Thyroid gland (tissue), 4 donors: Measurements from ENCODE around the gene CCDC148.

Source experiments
- POLR2A ChIP-seq, 2 donors: fragments of 450-650 bp; IDR thresholded peaks; one replicate each; pipeline ENCODE4 v1.6.1; 2017; ENCODE audit warnings: antibody characterized with exemption in 2 of 2, mild to moderate bottlenecking in 2 of 2, moderate library complexity in 1 of 2
- TF ChIP-seq, protein P1 (sequence below), 6 experiments: fragments of 200-600 bp in 3 of 6; fragments of 450-650 bp in 3 of 6; sonication (generic) in 3 of 6; IDR thresholded peaks; one replicate each; pipeline ENCODE4 v1.5.1; 2016 to 2019; ENCODE audit warnings: antibody characterized with exemption in 6 of 6, mild to moderate bottlenecking in 2 of 6, inconsistent platforms in 1 of 6, moderate library complexity in 1 of 6

- no peak for TF ChIP-seq POLR2A (IDR thresholded peaks at IDR 0.05)
- TF ChIP-seq, protein P1, sequence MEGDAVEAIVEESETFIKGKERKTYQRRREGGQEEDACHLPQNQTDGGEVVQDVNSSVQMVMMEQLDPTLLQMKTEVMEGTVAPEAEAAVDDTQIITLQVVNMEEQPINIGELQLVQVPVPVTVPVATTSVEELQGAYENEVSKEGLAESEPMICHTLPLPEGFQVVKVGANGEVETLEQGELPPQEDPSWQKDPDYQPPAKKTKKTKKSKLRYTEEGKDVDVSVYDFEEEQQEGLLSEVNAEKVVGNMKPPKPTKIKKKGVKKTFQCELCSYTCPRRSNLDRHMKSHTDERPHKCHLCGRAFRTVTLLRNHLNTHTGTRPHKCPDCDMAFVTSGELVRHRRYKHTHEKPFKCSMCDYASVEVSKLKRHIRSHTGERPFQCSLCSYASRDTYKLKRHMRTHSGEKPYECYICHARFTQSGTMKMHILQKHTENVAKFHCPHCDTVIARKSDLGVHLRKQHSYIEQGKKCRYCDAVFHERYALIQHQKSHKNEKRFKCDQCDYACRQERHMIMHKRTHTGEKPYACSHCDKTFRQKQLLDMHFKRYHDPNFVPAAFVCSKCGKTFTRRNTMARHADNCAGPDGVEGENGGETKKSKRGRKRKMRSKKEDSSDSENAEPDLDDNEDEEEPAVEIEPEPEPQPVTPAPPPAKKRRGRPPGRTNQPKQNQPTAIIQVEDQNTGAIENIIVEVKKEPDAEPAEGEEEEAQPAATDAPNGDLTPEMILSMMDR (IDR thresholded peaks at IDR 0.05), result no peak
Measured at GRCh38 chr2:158391361-158391760, 65.2 kb downstream of the CCDC148 start.
